NCI-H1417 treated with DMSO at 0.1 percent for 48 hours (cell line): Measurements from ENCODE around the gene EOMES.
"Not testable (repeated sequence)": the region's sequence is repeated elsewhere in the genome, so short reads cannot be mapped to it uniquely, and the experiment has no call there.

Experiments used
- DNase-seq: peaks from one replicate; lab custom pipeline; 2025; lab: John Stamatoyannopoulos, UW

The EOMES gene

GRCh38 chr3:27721717-27722564 is at the start of gene EOMES:
Gene EOMES, minus strand, starts transcription at chr3:27722323. Its CDS starts 29 bp downstream, at chr3:27722294.
- no peak for DNase-seq

DNA sequence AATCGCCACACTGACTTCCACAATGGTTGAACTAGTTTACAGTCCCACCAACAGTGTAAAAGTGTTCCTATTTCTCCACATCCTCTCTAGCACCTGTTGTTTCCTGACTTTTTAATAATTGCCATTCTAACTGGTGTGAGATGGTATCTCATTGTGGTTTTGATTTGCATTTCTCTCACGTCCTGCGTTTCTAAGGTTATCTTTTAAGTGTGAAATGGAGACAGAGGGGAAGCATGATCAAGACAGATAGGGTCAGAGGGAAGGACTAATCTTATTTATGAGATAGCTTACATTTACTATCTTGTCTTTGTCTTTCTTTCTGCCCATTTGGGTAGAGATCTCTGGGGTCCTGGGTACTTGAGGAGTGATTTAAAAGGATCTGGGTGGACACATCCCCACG is 48.3 kb upstream of the EOMES start:
- DNase-seq = not testable (repeated sequence)

GRCh38 chr3:27767000-27767399 is 44.9 kb upstream of the EOMES start:
- DNase-seq = no peak

- DNase-seq = no peak
These were observed 36.0 kb upstream of the EOMES start for GRCh38 chr3:27758083-27758482.

GRCh38 chr3:27756877-27757276 is 34.8 kb upstream of the EOMES start:
- no peak for DNase-seq

- no peak for DNase-seq
These were observed 30.8 kb upstream of the EOMES start for GRCh38 chr3:27752926-27753325.

DNA sequence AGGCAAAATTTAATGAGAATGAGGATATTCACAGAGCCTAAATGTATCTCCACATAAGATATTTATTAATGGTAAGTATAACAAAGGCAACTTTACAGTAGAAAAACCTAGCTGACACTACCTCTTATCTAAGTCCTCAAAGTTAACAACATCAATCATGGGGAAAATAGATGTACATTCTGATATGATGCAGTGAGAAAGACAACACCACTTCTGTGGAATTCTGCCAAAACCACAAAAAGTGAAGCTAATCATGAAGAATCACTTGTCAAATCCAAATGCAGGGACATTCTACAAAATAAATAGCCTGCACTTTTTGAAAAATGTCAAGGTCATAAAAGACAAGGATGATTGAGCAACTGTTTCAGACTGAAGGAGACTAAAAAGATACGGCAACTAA is 27.5 kb upstream of the EOMES start:
- no peak for DNase-seq

- DNase-seq = no peak
These were observed 24.7 kb upstream of the EOMES start for GRCh38 chr3:27746838-27747237.

DNA sequence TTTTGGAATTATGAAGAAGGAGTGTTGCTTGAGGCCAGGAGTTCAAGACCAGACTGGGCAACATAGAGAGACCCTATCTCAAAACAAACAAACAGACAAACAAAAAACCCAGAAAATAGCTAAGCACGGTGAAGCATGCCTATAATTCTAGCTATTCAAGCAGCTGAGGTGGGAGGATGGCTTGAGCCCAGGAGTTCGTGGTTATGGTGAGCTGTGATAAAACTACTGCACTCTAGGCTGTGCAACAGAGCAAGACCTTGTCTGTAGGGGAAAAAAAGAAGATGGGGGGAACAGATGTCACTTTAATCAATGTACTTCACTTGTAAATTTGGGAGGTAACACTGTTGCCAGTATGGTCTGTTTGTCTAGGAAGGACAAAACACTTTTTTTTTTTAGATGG is 18.7 kb upstream of the EOMES start:
- DNase-seq = no peak

DNA sequence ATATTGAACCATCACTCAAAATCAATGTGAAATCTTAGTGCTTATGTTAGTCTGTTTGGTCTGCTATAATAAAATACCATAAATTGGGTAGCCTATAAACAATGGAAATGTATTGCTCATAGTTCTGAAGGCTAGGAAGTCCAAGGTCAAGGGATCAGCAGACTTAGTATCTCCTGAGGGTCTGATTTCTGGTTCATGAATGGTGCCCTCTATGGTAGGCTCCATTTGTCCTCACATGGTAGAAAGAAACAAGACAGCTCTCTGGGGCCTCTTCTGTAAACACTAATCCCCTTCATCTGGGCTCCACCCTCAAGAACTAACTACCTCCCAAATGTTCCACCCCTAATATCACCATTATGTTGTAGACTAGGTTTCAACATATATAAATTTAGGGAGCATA is 15.0 kb upstream of the EOMES start:
- no peak for DNase-seq

DNA sequence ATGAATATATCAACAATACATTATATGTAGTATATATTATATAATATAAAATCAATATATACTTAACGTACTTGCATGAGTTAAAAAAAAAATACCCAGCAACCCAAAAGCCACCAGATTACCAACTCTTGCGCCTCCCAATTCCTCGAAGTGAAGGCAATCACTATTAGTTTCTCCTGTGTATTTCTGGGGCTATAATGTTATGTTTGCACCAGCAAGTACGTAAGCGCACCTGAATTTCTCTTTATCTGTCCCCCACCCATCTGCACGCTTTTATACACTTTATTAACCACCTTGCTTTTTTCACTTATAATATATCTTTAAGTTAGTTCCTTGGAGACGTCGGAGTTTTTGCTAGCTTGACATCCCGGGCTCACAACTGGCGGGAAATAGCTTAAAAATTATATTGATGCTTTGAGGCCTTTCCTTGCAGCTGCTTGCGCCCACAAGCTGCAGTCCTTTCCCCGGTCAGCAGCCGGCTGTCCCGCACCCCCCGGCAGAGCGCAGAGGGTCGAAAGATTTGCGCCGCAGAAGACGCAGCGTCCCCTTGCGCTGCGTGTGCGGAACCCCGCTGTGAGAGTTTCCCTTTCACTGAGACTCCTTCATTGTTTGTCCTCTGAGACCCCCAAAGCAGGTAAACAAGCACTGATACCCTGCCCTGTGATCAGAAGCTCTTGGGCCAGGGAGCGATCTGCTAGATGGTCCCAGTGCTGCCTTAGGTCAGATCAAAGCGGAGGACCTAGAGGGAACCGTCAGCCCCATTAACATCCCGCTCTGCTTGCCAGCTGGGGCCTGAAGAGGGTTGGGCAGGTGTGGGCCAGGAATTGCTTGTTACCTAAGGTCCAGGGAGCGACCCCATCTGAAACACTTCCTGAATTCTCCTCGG is 8.9 kb upstream of the EOMES start:
- DNase-seq = no peak

DNA sequence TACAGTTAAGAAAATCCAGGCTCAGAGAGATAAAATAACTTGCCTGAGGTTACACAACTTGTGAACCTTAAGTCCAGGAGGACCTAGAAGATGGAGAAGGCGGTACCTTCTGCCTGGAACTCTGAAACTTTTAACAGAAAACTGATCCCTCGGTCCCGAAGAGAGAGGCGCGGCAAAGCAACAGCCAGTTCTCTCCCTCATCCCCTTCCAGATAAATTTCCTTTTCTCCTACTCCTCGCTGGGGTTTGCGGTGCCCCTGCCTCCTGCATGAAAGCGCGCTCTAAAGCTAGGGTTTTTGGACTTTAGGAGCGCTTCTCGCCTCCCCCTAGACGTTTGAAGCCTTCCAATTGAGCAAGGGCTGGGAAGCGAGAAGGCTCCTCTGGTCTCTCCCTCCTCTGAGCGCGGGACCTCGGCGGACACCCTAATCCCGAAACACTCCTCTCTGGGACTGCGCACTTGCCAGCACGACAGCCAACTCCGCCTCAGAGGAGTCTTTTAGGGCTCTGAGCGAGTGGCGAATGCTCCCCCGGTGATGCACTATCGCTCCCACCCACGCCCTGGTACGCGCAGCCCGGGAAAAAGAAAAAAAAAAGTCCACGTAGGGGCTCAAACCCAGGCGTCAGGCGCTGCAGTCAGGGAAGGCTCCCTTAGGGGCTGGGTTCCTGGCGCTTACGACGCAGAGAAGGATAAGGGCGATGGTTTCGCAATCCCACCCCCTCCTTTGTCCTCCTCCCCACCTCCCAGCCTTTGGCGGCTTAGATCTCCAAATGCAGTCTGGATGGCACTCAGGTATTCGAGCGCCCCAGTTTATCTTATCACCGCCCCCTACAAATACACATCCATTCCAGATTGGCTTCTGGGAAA is 7.9 kb upstream of the EOMES start:
- DNase-seq = no peak

GRCh38 chr3:27729325-27729724 is 7.2 kb upstream of the EOMES start:
- DNase-seq = no peak

GRCh38 chr3:27728195-27729087 is 6.3 kb upstream of the EOMES start:
- DNase-seq = no peak

DNA sequence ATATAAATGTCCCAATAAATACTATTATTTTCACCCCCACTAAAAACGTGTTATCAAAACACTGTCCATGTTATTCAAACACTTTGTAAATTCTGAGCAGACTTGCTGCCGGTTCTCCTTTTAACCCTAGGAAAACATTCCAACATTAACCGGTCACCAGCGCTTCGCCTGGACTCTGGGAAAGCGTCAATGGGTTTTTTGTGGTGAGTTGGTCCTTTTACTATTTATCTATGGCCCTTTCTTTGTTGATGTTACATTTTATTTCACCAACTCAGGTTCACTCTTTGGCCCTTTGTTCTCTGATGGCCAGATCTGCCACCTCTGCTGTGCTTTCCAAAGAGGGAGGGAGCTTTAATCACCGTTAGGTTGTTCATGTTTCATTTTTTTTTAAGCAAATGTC is 4.1 kb upstream of the EOMES start:
- DNase-seq = no peak

GRCh38 chr3:27724459-27725197 is 2.5 kb upstream of the EOMES start:
- DNase-seq = no peak

DNA sequence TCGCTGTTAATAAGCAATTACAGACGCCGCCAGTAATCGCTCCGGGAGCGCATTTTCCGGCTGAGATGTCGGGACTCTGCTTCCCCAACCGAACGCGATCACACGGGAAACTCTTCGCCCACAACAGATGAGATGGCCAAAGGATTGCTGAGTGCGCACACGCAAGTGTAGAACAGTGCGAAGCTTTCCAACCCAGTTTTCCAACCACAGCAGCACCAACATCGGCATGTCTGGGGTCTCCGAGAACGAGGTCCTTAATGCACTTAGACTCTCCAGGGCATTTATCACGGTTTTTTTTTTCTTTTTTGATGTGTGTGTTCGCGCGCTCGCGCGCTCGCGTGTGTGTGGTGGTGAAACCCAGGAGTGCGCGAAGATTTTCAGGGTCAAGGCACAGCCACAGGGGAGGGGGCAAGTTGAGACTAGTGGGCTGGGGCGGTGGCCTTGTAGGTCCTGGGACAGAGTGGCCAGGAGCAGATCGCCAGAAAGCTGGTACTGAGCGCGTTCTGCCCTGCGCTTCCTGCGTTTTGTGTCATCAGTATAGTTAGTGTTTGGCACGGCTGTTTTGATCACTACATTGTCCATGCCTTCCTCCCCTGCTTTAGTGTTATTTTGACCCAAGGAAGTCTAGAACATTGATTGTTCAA is 1.8 kb upstream of the EOMES start:
- DNase-seq = no peak

DNA sequence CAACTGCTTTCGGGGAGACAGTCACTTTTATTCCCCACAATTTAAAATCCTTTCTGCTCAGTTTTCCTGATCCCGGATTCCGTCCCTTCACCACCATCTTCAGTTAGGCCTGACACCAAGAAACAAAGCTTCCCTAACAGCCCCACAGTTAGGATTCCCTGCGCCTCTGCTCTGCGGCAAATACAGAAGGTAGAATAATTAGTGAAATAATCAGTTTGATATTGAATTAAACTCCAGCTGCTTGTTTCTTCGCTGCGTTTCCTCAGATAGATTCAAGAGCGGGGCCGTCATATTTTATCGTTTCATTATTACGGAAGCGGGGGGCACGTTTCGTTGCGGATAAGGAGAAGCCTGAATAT is 1.3 kb upstream of the EOMES start:
- no peak for DNase-seq

- DNase-seq = no peak
These were observed 900 bp upstream of the EOMES start for GRCh38 chr3:27723001-27723445.
